ENCODE data around the gene MYO18B. TPM values are rescaled to one million over a fixed set of nuclear protein-coding genes. Genes with fewer than 3 reads are reported as not detected.
A peak's percentile ranks its signal among the peaks of the same experiment; 100 is the strongest.

MYO18B gene
- total and polyA plus RNA-seq, 7 donors = 79.3 to 434 (median 273) TPM

- 82 to 91% (median 87%) methylated on average over 6 of the region's 6 CpGs for WGBS, 3 donors
These were observed 127.8 kb downstream of the MYO18B start for GRCh38 chr22:25869771-25870170.

GRCh38 chr22:25874327-25874726 is 132.3 kb downstream of the MYO18B start:
- H3K36me3 ChIP-seq (ENCODE audit: insufficient read depth in 1 of 2, low read depth in 1 of 2) = peaks cover 6 to 95% of the 10 kb centered on the region in 2 donors
- H3K27ac ChIP-seq = no peak overlapping the region
- 92 to 93% (median 92%) methylated on average over 11 of the region's 11 CpGs for WGBS, 3 donors
- DNase-seq = no peak
- no peak overlapping the region for H3K4me3 ChIP-seq
- H3K27me3 ChIP-seq (ENCODE audit: insufficient read depth in 3 of 3, low read length in 2 of 3) = no peaks in the 10 kb centered on the region
- no peak for ATAC-seq
- intact Hi-C loops (cut with DNase I) = no loop called here
- no peak for TF ChIP-seq CTCF (IDR thresholded peaks at IDR 0.05)
- H3K4me1 ChIP-seq = no peaks in the 10 kb centered on the region
- H3K9me3 ChIP-seq = no peaks in the 10 kb centered on the region

More at GRCh38 chr22:25869771-25870170, 127.8 kb downstream of the MYO18B start:
- no peak overlapping the region for H3K4me3 ChIP-seq
- H3K27me3 ChIP-seq (ENCODE audit: insufficient read depth in 3 of 3, low read length in 2 of 3) = no peaks in the 10 kb centered on the region
- H3K9me3 ChIP-seq = no peaks in the 10 kb centered on the region
- H3K27ac ChIP-seq = no peak overlapping the region
- peaks cover 8 to 97% of the 10 kb centered on the region in 2 donors for H3K36me3 ChIP-seq (ENCODE audit: insufficient read depth in 1 of 2, low read depth in 1 of 2)
- intact Hi-C loops (cut with DNase I) = no loop called here
- ATAC-seq (peak in 2 of 4 donors; percentile 9 to 15), DNase-seq (no peak)
- no peak for TF ChIP-seq CTCF (IDR thresholded peaks at IDR 0.05)
- no peaks in the 10 kb centered on the region for H3K4me1 ChIP-seq

GRCh38 chr22:25875461-25875860 is 133.5 kb downstream of the MYO18B start:
- no peak overlapping the region for H3K4me3 ChIP-seq
- no peak for TF ChIP-seq CTCF (IDR thresholded peaks at IDR 0.05)
- WGBS, 3 donors = 58 to 67% (median 60%) methylated on average over 2 of the region's 2 CpGs
- H3K9me3 ChIP-seq = no peaks in the 10 kb centered on the region
- no peak overlapping the region for H3K27ac ChIP-seq
- intact Hi-C loops (cut with DNase I) = no loop called here
- no peaks in the 10 kb centered on the region for H3K27me3 ChIP-seq (ENCODE audit: insufficient read depth in 3 of 3, low read length in 2 of 3)
- H3K4me1 ChIP-seq = no peaks in the 10 kb centered on the region
- no peak for DNase-seq
- no peak for ATAC-seq
- H3K36me3 ChIP-seq (ENCODE audit: insufficient read depth in 1 of 2, low read depth in 1 of 2) = peaks cover 8 to 95% of the 10 kb centered on the region in 2 donors

- H3K36me3 ChIP-seq (ENCODE audit: insufficient read depth in 1 of 2, low read depth in 1 of 2) = peaks cover 11 to 98% of the 10 kb centered on the region in 2 donors
- TF ChIP-seq CTCF (IDR thresholded peaks at IDR 0.05) = no peak
- no peaks in the 10 kb centered on the region for H3K9me3 ChIP-seq
- intact Hi-C loops (cut with DNase I) = no loop called here
- no peaks in the 10 kb centered on the region for H3K27me3 ChIP-seq (ENCODE audit: insufficient read depth in 3 of 3, low read length in 2 of 3)
- 65 to 73% (median 66%) methylated on average over 4 of the region's 4 CpGs for WGBS, 3 donors
- H3K4me1 ChIP-seq = no peaks in the 10 kb centered on the region
- peak in 2 of 4 donors; percentile 13 to 14 for ATAC-seq
- no peak overlapping the region for H3K27ac ChIP-seq
- no peak overlapping the region for H3K4me3 ChIP-seq
- no peak for DNase-seq
These were observed 134.9 kb downstream of the MYO18B start for GRCh38 chr22:25876871-25877270.

GRCh38 chr22:25878933-25879332 is 136.9 kb downstream of the MYO18B start:
- DNase-seq (no peak), ATAC-seq (peak in 1 of 4 donors; percentile 22)
- WGBS, 3 donors = 70 to 81% (median 71%) methylated on average over 3 of the region's 3 CpGs
- no peak for TF ChIP-seq CTCF (IDR thresholded peaks at IDR 0.05)
- H3K27ac ChIP-seq = no peak overlapping the region
- H3K36me3 ChIP-seq (ENCODE audit: insufficient read depth in 1 of 2, low read depth in 1 of 2) = peaks cover 11 to 97% of the 10 kb centered on the region in 2 donors
- intact Hi-C loops (cut with DNase I) = no loop called here
- H3K4me3 ChIP-seq = no peak overlapping the region
- H3K27me3 ChIP-seq (ENCODE audit: insufficient read depth in 3 of 3, low read length in 2 of 3) = no peaks in the 10 kb centered on the region
- no peaks in the 10 kb centered on the region for H3K9me3 ChIP-seq
- no peaks in the 10 kb centered on the region for H3K4me1 ChIP-seq

Data from psoas muscle (tissue), 8 donors.